HG02973 (cell line): ENCODE measurements around the gene MRPL55.

Experiments used
- ATAC-seq: cut with Tn5 transposase; IDR thresholded peaks from one replicate; pipeline ENCODE4 v1.9.1; 2021; ENCODE audit warnings: moderate library complexity; ENCODE audit not compliant: unreplicated experiment

The MRPL55 gene

GRCh38 chr1:228148196-228148861 is 39.2 kb upstream of the MRPL55 start:
- no peak for ATAC-seq

- ATAC-seq, result no peak
Measured at GRCh38 chr1:228147768-228148167, 38.7 kb upstream of the MRPL55 start.

- ATAC-seq, result no peak
Measured at GRCh38 chr1:228147151-228147693, 38.1 kb upstream of the MRPL55 start.

- ATAC-seq, result no peak
Measured at GRCh38 chr1:228146417-228147150, 37.5 kb upstream of the MRPL55 start.

- no peak for ATAC-seq
Measured at GRCh38 chr1:228145463-228146416, 36.6 kb upstream of the MRPL55 start.

- ATAC-seq, result no peak
Measured at GRCh38 chr1:228144993-228145343, 35.9 kb upstream of the MRPL55 start.

GRCh38 chr1:228144193-228144992 is 35.3 kb upstream of the MRPL55 start:
- no peak for ATAC-seq

GRCh38 chr1:228143480-228144192 is 34.5 kb upstream of the MRPL55 start:
- ATAC-seq, result no peak

GRCh38 chr1:228142701-228143136 is 33.6 kb upstream of the MRPL55 start:
- no peak for ATAC-seq

GRCh38 chr1:228142155-228142691 is 33.1 kb upstream of the MRPL55 start:
- ATAC-seq, result no peak

- no peak for ATAC-seq
Measured at GRCh38 chr1:228141226-228142044, 32.3 kb upstream of the MRPL55 start.

- ATAC-seq, result no peak
Measured at GRCh38 chr1:228140724-228141225, 31.7 kb upstream of the MRPL55 start.

GRCh38 chr1:228139931-228140723 is 31.0 kb upstream of the MRPL55 start, which contains the start of gene GUK1:
TSS of gene GUK1 (plus strand) at chr1:228140279. CDS start at chr1:228140303, 24 bp downstream.
- peak; percentile 89 for ATAC-seq

GRCh38 chr1:228139406-228139930 is 30.4 kb upstream of the MRPL55 start:
- ATAC-seq, result no peak

GRCh38 chr1:228136901-228137300 is 27.8 kb upstream of the MRPL55 start:
- no peak for ATAC-seq

GRCh38 chr1:228134591-228134990 is 25.5 kb upstream of the MRPL55 start:
- ATAC-seq, result no peak

GRCh38 chr1:228131766-228132165 is 22.7 kb upstream of the MRPL55 start:
- ATAC-seq, result no peak
